IMR-90 (cell line): Measurements from ENCODE around the gene GGA2. TPM values are rescaled to one million over a fixed set of nuclear protein-coding genes. Genes with fewer than 3 reads are reported as not detected.
A peak's percentile ranks its signal among the peaks of the same experiment; 100 is the strongest.

ENCODE experiments used
- ATAC-seq: fragments of 200-7000 bp; cut with Tn5 transposase; 2 replicates; pipeline ENCODE4 v1.9.1; 2020; ENCODE audit warnings: low read depth, mild to moderate bottlenecking, moderate library complexity
- BruUV-seq: library from RNA; stranded (reverse); fragments of 400-500 nt; replicated peaks from 2 replicates; lab custom pipeline; 2021; lab: Mats Ljungman, UMichigan
- CTCF ChIA-PET: fragments of 300-600 bp; formaldehyde crosslinking; extraction: SDS; loops from one replicate; lab custom pipeline; 2021; ENCODE audit warnings: antibody characterized with exemption; lab: Yijun Ruan, JAX
- POLR2A ChIA-PET: fragments of 300-600 bp; sonication (Branson Sonifier 250); formaldehyde crosslinking; loops from one replicate; lab custom pipeline; 2022; ENCODE audit warnings: antibody characterized with exemption; ENCODE audit not compliant: unreplicated experiment; lab: Charles Lee
- DNase-seq: peaks from one replicate; pipeline ENCODE4 v3.0.0; 2013
- H2AFZ ChIP-seq: replicated peaks from 2 replicates; pipeline ENCODE3; 2013; ENCODE audit warnings: low read length, mild to moderate bottlenecking; ENCODE audit not compliant: poor library complexity
- H2AK5ac ChIP-seq: 2 replicates; pipeline ENCODE4 v1.6.1; 2013; ENCODE audit warnings: low read depth, low read length, inconsistent platforms
- H2AK9ac ChIP-seq: replicated peaks from 2 replicates; pipeline ENCODE3; 2013; ENCODE audit warnings: mild to moderate bottlenecking, low read depth, low read length, moderate library complexity; ENCODE audit not compliant: poor library complexity
- H2BK120ac ChIP-seq: 2 replicates; pipeline ENCODE4 v1.6.1; 2013; ENCODE audit warnings: low read depth, low read length, inconsistent platforms
- H2BK15ac ChIP-seq: 3 replicates; pipeline ENCODE4 v1.6.1; 2013; ENCODE audit warnings: low read depth, low read length, inconsistent platforms
- H2BK20ac ChIP-seq: 2 replicates; pipeline ENCODE4 v1.6.1; 2013; ENCODE audit warnings: low read depth, mild to moderate bottlenecking, inconsistent platforms, low read length, moderate library complexity
- H2BK5ac ChIP-seq: 2 replicates; pipeline ENCODE4 v1.6.1; 2013; ENCODE audit warnings: mild to moderate bottlenecking, low read depth, low read length, inconsistent platforms; ENCODE audit not compliant: poor library complexity, severe bottlenecking
- H3K14ac ChIP-seq: replicated peaks from 2 replicates; pipeline ENCODE4 v1.6.1; 2013; ENCODE audit warnings: low read depth, low read length, inconsistent platforms
- H3K18ac ChIP-seq: 2 replicates; pipeline ENCODE4 v1.6.1; 2013; ENCODE audit warnings: low read depth, low read length, control low read depth
- H3K23ac ChIP-seq: 2 replicates; pipeline ENCODE4 v1.6.1; 2013; ENCODE audit warnings: low read depth, low read length, inconsistent platforms
- H3K27ac ChIP-seq: 2 replicates; pipeline ENCODE4 v1.5.1; 2013; ENCODE audit warnings: mild to moderate bottlenecking, control low read depth, low read length; ENCODE audit not compliant: insufficient read depth
- H3K27me3 ChIP-seq: 2 replicates; pipeline ENCODE4 v1.6.1; 2013; ENCODE audit warnings: low read length; ENCODE audit not compliant: control insufficient read depth, insufficient read depth
- H3K36me3 ChIP-seq: 2 replicates; pipeline ENCODE4 v1.6.1; 2013; ENCODE audit warnings: low read length, mixed read lengths; ENCODE audit not compliant: control insufficient read depth, insufficient read depth
- H3K4ac ChIP-seq: 2 replicates; pipeline ENCODE4 v1.6.1; 2013; ENCODE audit warnings: low read depth, low read length, inconsistent platforms
- H3K4me1 ChIP-seq: 2 replicates; pipeline ENCODE4 v1.6.1; 2013; ENCODE audit warnings: low read length, mixed read lengths; ENCODE audit not compliant: control insufficient read depth, insufficient read depth
- H3K4me2 ChIP-seq: 2 replicates; pipeline ENCODE4 v1.6.1; 2013; ENCODE audit warnings: low read depth, mild to moderate bottlenecking, control low read depth, low read length, moderate library complexity
- H3K4me3 ChIP-seq: 2 replicates; pipeline ENCODE4 v1.5.1; 2013; ENCODE audit warnings: low read depth, mild to moderate bottlenecking, control low read depth, low read length, moderate library complexity; ENCODE audit not compliant: insufficient read depth
- H3K56ac ChIP-seq: 2 replicates; pipeline ENCODE4 v1.6.1; 2013; ENCODE audit warnings: low read length, inconsistent platforms; ENCODE audit not compliant: insufficient read depth; ENCODE audit errors: extremely low read depth
- H3K79me1 ChIP-seq, 2 experiments: 2 replicates each; pipeline ENCODE4 v1.6.1; 2013; ENCODE audit warnings: low read length in 2 of 2, inconsistent platforms in 1 of 2, low read depth in 1 of 2
- H3K9ac ChIP-seq: 2 replicates; pipeline ENCODE4 v1.6.1; 2013; ENCODE audit warnings: low read depth, low read length, control low read depth
- H3K9me1 ChIP-seq: 2 replicates; pipeline ENCODE4 v1.6.1; 2013; ENCODE audit warnings: low read length, inconsistent platforms; ENCODE audit not compliant: insufficient read depth
- H3K9me3 ChIP-seq: 2 replicates; pipeline ENCODE4 v1.6.1; 2013; ENCODE audit warnings: low read length; ENCODE audit not compliant: control insufficient read depth, insufficient read depth
- H4K20me1 ChIP-seq: 2 replicates; pipeline ENCODE4 v1.6.1; 2013; ENCODE audit warnings: low read length, inconsistent platforms; ENCODE audit not compliant: insufficient read depth
- H4K5ac ChIP-seq: 2 replicates; pipeline ENCODE4 v1.6.1; 2013; ENCODE audit warnings: mild to moderate bottlenecking, low read depth, low read length, control low read depth
- H4K8ac ChIP-seq, 2 experiments: 2 replicates each; pipeline ENCODE4 v1.6.1; 2013; ENCODE audit warnings: low read depth in 2 of 2, low read length in 2 of 2, control low read depth in 1 of 2, inconsistent platforms in 1 of 2
- H4K91ac ChIP-seq: 2 replicates; pipeline ENCODE4 v1.6.1; 2013; ENCODE audit warnings: low read depth, low read length, inconsistent platforms; ENCODE audit not compliant: insufficient read depth
- BHLHE40 ChIP-seq: fragments of 150-350 bp; IDR thresholded peaks from 2 replicates; pipeline ENCODE4 v1.6.1; 2016; ENCODE audit warnings: mild to moderate bottlenecking, low read depth, low read length
- CEBPB ChIP-seq: IDR thresholded peaks from 2 replicates; pipeline ENCODE4 v1.6.1; 2012; ENCODE audit warnings: low read depth, low read length, improper control_type of control experiment
- CHD1 ChIP-seq: IDR thresholded peaks from 2 replicates; pipeline ENCODE4 v1.6.1; 2012; ENCODE audit warnings: low read depth, low read length, improper control_type of control experiment
- MAFK ChIP-seq: IDR thresholded peaks from 2 replicates; pipeline ENCODE4 v1.6.1; 2012; ENCODE audit warnings: low read depth, low read length, improper control_type of control experiment
- MAZ ChIP-seq: IDR thresholded peaks from 2 replicates; pipeline ENCODE4 v1.6.1; 2012; ENCODE audit warnings: low read depth, mild to moderate bottlenecking, low read length, improper control_type of control experiment, moderate library complexity, borderline replicate concordance
- MXI1 ChIP-seq: IDR thresholded peaks from 2 replicates; pipeline ENCODE4 v1.6.1; 2012; ENCODE audit warnings: low read depth, mild to moderate bottlenecking, low read length, moderate library complexity, borderline replicate concordance
- NFE2L2 ChIP-seq: fragments of 150-350 bp; IDR thresholded peaks from 2 replicates; pipeline ENCODE4 v1.6.1; 2016; ENCODE audit warnings: low read depth, mild to moderate bottlenecking, low read length
- RAD21 ChIP-seq: IDR thresholded peaks from 2 replicates; pipeline ENCODE4 v1.6.1; 2012; ENCODE audit warnings: low read length, improper control_type of control experiment
- RCOR1 ChIP-seq: IDR thresholded peaks from 2 replicates; pipeline ENCODE4 v1.6.1; 2012; ENCODE audit warnings: mild to moderate bottlenecking, low read length, improper control_type of control experiment; ENCODE audit not compliant: insufficient replicate concordance
- RFX5 ChIP-seq: IDR thresholded peaks from 2 replicates; pipeline ENCODE4 v1.8.0; 2012; ENCODE audit warnings: low read depth, mild to moderate bottlenecking, low read length, moderate library complexity
- SMC3 ChIP-seq: fragments of 150-350 bp; IDR thresholded peaks from 2 replicates; pipeline ENCODE4 v1.6.1; 2016; ENCODE audit warnings: low read depth, mild to moderate bottlenecking, antibody characterized with exemption, low read length, moderate library complexity
- WGBS, 2 experiments: methylation state at CpG; one replicate each; pipeline versions ENCODE4 v1.1.5 to v1.1.7; 2013; ENCODE audit warnings: missing lambda C conversion rate in 2 of 2; ENCODE audit not compliant: insufficient read length in 1 of 2; ENCODE audit errors: extremely low coverage in 2 of 2; 5-methylcytosine and 5-hydroxymethylcytosine counted together
- dilution Hi-C: fragments of 300-500 bp; cut with HindIII; formaldehyde crosslinking; loops from one replicate; pipeline ENCODE4 v1.14.3; 2018; ENCODE audit warnings: low sequenced_read_pairs; ENCODE audit not compliant: unreplicated experiment
- in situ Hi-C: fragments of 300-500 bp; cut with MboI; formaldehyde crosslinking; loops from 3 replicates; pipeline ENCODE4 v1.14.3; 2019; ENCODE audit warnings: low sequenced_read_pairs, inconsistent platforms, mixed read lengths
- intact Hi-C: fragments of 100-400 bp; cut with micrococcal nuclease; formaldehyde crosslinking; loops from 2 replicates; pipeline ENCODE4 v1.10.0; 2022
- polyA plus RNA-seq, 3 experiments: library from polyadenylated mRNA; depleted of rRNA; stranded (reverse); fragments of >200 nt; gene quantifications; 2 replicates each; pipeline ENCODE4 v1.2.3, GENCODE V29; 2012; ENCODE audit warnings: low replicate concordance in 1 of 3
- total RNA-seq: library from RNA; depleted of rRNA; stranded (reverse); fragments of >200 nt; gene quantifications from 2 replicates; pipeline ENCODE4 v1.2.3, GENCODE V29; 2012
- TF ChIP-seq, protein P1 (sequence below): fragments of 150-350 bp; IDR thresholded peaks from 2 replicates; pipeline ENCODE4 v1.6.1; 2017; ENCODE audit warnings: mild to moderate bottlenecking, antibody characterized with exemption, low read length, low read depth
- TF ChIP-seq, protein P2 (sequence below): fragments of 150-350 bp; IDR thresholded peaks from 2 replicates; pipeline ENCODE4 v1.6.1; 2016; ENCODE audit warnings: low read depth, mild to moderate bottlenecking, low read length, moderate library complexity, borderline replicate concordance
- TF ChIP-seq, protein P3 (sequence below): conservative IDR thresholded peaks from 2 replicates; pipeline ENCODE4 v1.5.1; 2012; ENCODE audit warnings: mild to moderate bottlenecking, low read depth, low read length, improper control_type of control experiment

GGA2 gene
- total and polyA plus RNA-seq, 2 of the 4 experiments (the other 2 are of a cell fraction), result 16.5 to 30.1 TPM

DNA sequence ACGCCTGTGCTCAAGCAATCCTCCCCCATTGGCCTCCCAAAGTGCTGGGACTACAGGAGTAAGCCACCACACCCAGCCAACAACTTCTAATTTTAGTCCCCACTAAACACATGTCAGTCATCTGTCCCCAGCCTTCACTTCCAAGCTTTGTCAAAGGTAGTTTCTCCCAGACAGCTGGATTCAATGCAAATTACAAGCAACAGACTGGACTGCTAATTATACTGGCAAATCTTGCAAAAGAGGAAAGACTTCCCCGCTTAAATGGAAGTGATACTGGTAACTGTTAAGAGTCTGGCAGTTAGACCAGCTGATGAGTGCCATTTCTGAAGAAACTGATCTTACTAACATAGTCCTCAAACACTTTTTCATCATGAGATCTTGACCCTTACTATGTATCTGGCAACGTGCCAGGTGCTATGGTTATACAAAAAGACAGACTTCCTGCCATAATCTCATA lies 8.2 kb upstream of the GGA2 start:
- H2BK20ac ChIP-seq, result no peak overlapping the region
- peaks cover 28% of the 10 kb centered on the region for H3K36me3 ChIP-seq
- H4K5ac ChIP-seq, result no peak overlapping the region
- no peaks in the 10 kb centered on the region for H4K20me1 ChIP-seq
- ATAC-seq, result no peak
- H4K8ac ChIP-seq, result no peak overlapping the region
- 0 out of 2 replicates have a peak, but pooled peaks cover 7% of the 10 kb centered on the region for H3K9me1 ChIP-seq
- H3K23ac ChIP-seq, result no peak overlapping the region
- H2AFZ ChIP-seq, result no peak overlapping the region
- no peaks in the 10 kb centered on the region for H3K9me3 ChIP-seq
- in situ Hi-C loops (no loop called here), dilution Hi-C loops (no loop called here), intact Hi-C loops (no loop called here)
- H3K4me3 ChIP-seq, result no peak overlapping the region
- peak; percentile 32 for DNase-seq
- ChIA-PET POLR2A (no interaction called here), CTCF (interaction anchor here (0.6 kb wide), 1 partner anchor 91 kb away, joined by 4 read pairs; no protein-coding TSS in a partner anchor)
- WGBS, 2 experiments, result no CpG with 5 or more reads among the region's 3 CpGs
- no peak overlapping the region for H2BK120ac ChIP-seq
- no peak overlapping the region for H2BK5ac ChIP-seq
- H2AK5ac ChIP-seq, result no peak overlapping the region
- H3K4ac ChIP-seq, result no peak overlapping the region
- H3K18ac ChIP-seq, result no peak overlapping the region
- H3K56ac ChIP-seq, result no peak overlapping the region
- H2BK15ac ChIP-seq, result no peak overlapping the region
- H2AK9ac ChIP-seq, result no peak overlapping the region
- no TSS peak for BruUV-seq
- no peak overlapping the region for H3K4me2 ChIP-seq
- H4K91ac ChIP-seq, result no peak overlapping the region
- H3K4me1 ChIP-seq, result no peaks in the 10 kb centered on the region
- no peaks in the 10 kb centered on the region for H3K27me3 ChIP-seq
- H3K9ac ChIP-seq, result no peak overlapping the region
- H3K14ac ChIP-seq, result no peak overlapping the region
- H3K79me1 ChIP-seq, result 0 out of 4 replicates have a peak, but pooled peaks cover 0 to 2% of the 10 kb centered on the region in 2 experiments
- TF ChIP-seq, protein P1, sequence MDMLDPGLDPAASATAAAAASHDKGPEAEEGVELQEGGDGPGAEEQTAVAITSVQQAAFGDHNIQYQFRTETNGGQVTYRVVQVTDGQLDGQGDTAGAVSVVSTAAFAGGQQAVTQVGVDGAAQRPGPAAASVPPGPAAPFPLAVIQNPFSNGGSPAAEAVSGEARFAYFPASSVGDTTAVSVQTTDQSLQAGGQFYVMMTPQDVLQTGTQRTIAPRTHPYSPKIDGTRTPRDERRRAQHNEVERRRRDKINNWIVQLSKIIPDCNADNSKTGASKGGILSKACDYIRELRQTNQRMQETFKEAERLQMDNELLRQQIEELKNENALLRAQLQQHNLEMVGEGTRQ, result no peak
- TF ChIP-seq CHD1, result no peak
- TF ChIP-seq CEBPB, result no peak
- TF ChIP-seq RCOR1, result no peak
- TF ChIP-seq MAZ, result no peak
- no peak for TF ChIP-seq SMC3
- no peak for TF ChIP-seq RFX5
- TF ChIP-seq, protein P2, sequence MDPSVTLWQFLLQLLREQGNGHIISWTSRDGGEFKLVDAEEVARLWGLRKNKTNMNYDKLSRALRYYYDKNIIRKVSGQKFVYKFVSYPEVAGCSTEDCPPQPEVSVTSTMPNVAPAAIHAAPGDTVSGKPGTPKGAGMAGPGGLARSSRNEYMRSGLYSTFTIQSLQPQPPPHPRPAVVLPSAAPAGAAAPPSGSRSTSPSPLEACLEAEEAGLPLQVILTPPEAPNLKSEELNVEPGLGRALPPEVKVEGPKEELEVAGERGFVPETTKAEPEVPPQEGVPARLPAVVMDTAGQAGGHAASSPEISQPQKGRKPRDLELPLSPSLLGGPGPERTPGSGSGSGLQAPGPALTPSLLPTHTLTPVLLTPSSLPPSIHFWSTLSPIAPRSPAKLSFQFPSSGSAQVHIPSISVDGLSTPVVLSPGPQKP, result no peak
- TF ChIP-seq MAFK, result no peak
- TF ChIP-seq, protein P3, sequence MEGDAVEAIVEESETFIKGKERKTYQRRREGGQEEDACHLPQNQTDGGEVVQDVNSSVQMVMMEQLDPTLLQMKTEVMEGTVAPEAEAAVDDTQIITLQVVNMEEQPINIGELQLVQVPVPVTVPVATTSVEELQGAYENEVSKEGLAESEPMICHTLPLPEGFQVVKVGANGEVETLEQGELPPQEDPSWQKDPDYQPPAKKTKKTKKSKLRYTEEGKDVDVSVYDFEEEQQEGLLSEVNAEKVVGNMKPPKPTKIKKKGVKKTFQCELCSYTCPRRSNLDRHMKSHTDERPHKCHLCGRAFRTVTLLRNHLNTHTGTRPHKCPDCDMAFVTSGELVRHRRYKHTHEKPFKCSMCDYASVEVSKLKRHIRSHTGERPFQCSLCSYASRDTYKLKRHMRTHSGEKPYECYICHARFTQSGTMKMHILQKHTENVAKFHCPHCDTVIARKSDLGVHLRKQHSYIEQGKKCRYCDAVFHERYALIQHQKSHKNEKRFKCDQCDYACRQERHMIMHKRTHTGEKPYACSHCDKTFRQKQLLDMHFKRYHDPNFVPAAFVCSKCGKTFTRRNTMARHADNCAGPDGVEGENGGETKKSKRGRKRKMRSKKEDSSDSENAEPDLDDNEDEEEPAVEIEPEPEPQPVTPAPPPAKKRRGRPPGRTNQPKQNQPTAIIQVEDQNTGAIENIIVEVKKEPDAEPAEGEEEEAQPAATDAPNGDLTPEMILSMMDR, result no peak
- no peak for TF ChIP-seq RAD21
- TF ChIP-seq BHLHE40, result no peak
- TF ChIP-seq NFE2L2, result no peak
- TF ChIP-seq MXI1, result no peak
- H3K27ac ChIP-seq, result no peak overlapping the region
